Neural cell (in vitro differentiated cells): Measurements from ENCODE around the gene TMCC1. TPM values are rescaled to one million over a fixed set of nuclear protein-coding genes. Genes with fewer than 3 reads are reported as not detected.

Experiments used
- H2AFZ ChIP-seq: fragments of 200-600, 300-800 bp; sonication (generic), shearing (Covaris generic); 2 replicates; pipeline ENCODE4 v1.6.0; 2014; ENCODE audit warnings: low read depth, mild to moderate bottlenecking, antibody characterized with exemption, low read length, moderate library complexity
- H3F3A ChIP-seq: fragments of 200-600 bp; shearing (Covaris generic); 2 replicates; pipeline ENCODE4 v1.6.1; 2016; ENCODE audit warnings: mild to moderate bottlenecking, moderate library complexity, mixed read lengths, antibody characterized with exemption, low read length; ENCODE audit not compliant: insufficient read depth, poor library complexity, severe bottlenecking
- H3K27ac ChIP-seq: fragments of 200-600, 300-800 bp; sonication (generic), shearing (Covaris generic); 2 replicates; pipeline ENCODE4 v1.5.1; 2014; ENCODE audit warnings: mild to moderate bottlenecking, low read length, moderate library complexity
- H3K27me3 ChIP-seq: fragments of 300-800, 200-600 bp; sonication (generic), shearing (Covaris generic); 2 replicates; pipeline ENCODE4 v1.6.0; 2014; ENCODE audit warnings: mild to moderate bottlenecking, low read depth, low read length, moderate library complexity; ENCODE audit not compliant: insufficient read depth
- H3K36me3 ChIP-seq: fragments of 300-800, 200-600 bp; sonication (generic), shearing (Covaris generic); 2 replicates; pipeline ENCODE4 v1.5.1; 2014; ENCODE audit warnings: mild to moderate bottlenecking, antibody characterized with exemption, low read length, moderate library complexity; ENCODE audit not compliant: insufficient read depth
- H3K4me2 ChIP-seq: fragments of 300-800, 200-600 bp; sonication (generic), shearing (Covaris generic); 2 replicates; pipeline ENCODE4 v1.6.0; 2014; ENCODE audit warnings: mild to moderate bottlenecking, low read length
- H3K4me3 ChIP-seq: fragments of 300-800, 200-600 bp; sonication (generic), shearing (Covaris generic); 2 replicates; pipeline ENCODE4 v1.5.1; 2014; ENCODE audit warnings: mild to moderate bottlenecking, low read length, moderate library complexity
- H3K79me2 ChIP-seq: fragments of 200-600 bp; shearing (Covaris generic); replicated peaks from 2 replicates; pipeline ENCODE4 v1.6.0; 2014; ENCODE audit warnings: mild to moderate bottlenecking, low read length, moderate library complexity; ENCODE audit not compliant: insufficient read depth
- H3K9ac ChIP-seq: fragments of 300-800, 200-600 bp; sonication (generic), shearing (Covaris generic); 2 replicates; pipeline ENCODE4 v1.6.1; 2016; ENCODE audit warnings: mild to moderate bottlenecking, low read length, mixed read lengths
- H3K9me2 ChIP-seq: fragments of 200-600 bp; shearing (Covaris generic); 2 replicates; pipeline ENCODE4 v1.6.1; 2016; ENCODE audit warnings: mild to moderate bottlenecking, low read length, mixed read lengths; ENCODE audit not compliant: insufficient read depth
- H3K9me3 ChIP-seq: fragments of 200-600, 300-800 bp; sonication (generic), shearing (Covaris generic); 2 replicates; pipeline ENCODE4 v1.6.1; 2016; ENCODE audit warnings: mild to moderate bottlenecking, mixed run types, low read length, moderate library complexity, mixed read lengths
- H4K20me1 ChIP-seq: fragments of 200-600 bp; shearing (Covaris generic); 2 replicates; pipeline ENCODE4 v1.6.1; 2016; ENCODE audit warnings: mild to moderate bottlenecking, mixed run types; ENCODE audit not compliant: insufficient read depth
- CTCF ChIP-seq: fragments of 450-650 bp; IDR thresholded peaks from 2 replicates; pipeline ENCODE4 v1.5.1; 2014; ENCODE audit warnings: antibody characterized with exemption, mild to moderate bottlenecking, moderate library complexity; ENCODE audit not compliant: poor library complexity, severe bottlenecking
- EP300 ChIP-seq: fragments of 450-650 bp; conservative IDR thresholded peaks from 2 replicates; pipeline ENCODE4 v1.6.1; 2014; ENCODE audit warnings: antibody characterized with exemption, mild to moderate bottlenecking, moderate library complexity; ENCODE audit not compliant: poor library complexity, severe bottlenecking
- EZH2 ChIP-seq: fragments of 200-600, 300-800 bp; shearing (Covaris generic), sonication (generic); IDR thresholded peaks from 2 replicates; pipeline ENCODE4 v1.6.1; 2014; ENCODE audit warnings: antibody characterized with exemption, low read length, borderline replicate concordance, mild to moderate bottlenecking; ENCODE audit not compliant: insufficient read depth, poor library complexity, severe bottlenecking
- MXI1 ChIP-seq: fragments of 450-650 bp; conservative IDR thresholded peaks from 2 replicates; pipeline ENCODE4 v1.6.1; 2014; ENCODE audit warnings: antibody characterized with exemption, mild to moderate bottlenecking; ENCODE audit not compliant: poor library complexity, severe bottlenecking
- POLR2AphosphoS5 ChIP-seq: IDR thresholded peaks from 2 replicates; pipeline ENCODE4 v1.6.1; 2012
- RAD21 ChIP-seq: fragments of 450-650 bp; conservative IDR thresholded peaks from 2 replicates; pipeline ENCODE4 v1.6.1; 2014; ENCODE audit warnings: antibody characterized with exemption, mild to moderate bottlenecking, moderate library complexity
- REST ChIP-seq: IDR thresholded peaks from 2 replicates; pipeline ENCODE4 v1.6.1; 2012; ENCODE audit warnings: borderline replicate concordance
- SMC3 ChIP-seq: fragments of 450-650 bp; conservative IDR thresholded peaks from 2 replicates; pipeline ENCODE4 v1.6.1; 2014; ENCODE audit warnings: antibody characterized with exemption, mild to moderate bottlenecking, moderate library complexity; ENCODE audit not compliant: poor library complexity
- TAF1 ChIP-seq: IDR thresholded peaks from 2 replicates; pipeline ENCODE4 v1.6.1; 2012; ENCODE audit warnings: low read depth
- polyA plus RNA-seq: library from polyadenylated mRNA; depleted of rRNA; stranded (reverse); fragments of >200 nt; gene quantifications from 2 replicates; pipeline ENCODE4 v1.2.3, GENCODE V29; 2014

The TMCC1 gene
- polyA plus RNA-seq, 1 donor from 2014 or later = 25.0 TPM

- H3K4me2 ChIP-seq = no peak overlapping the region
- no peaks in the 10 kb centered on the region for H3K27me3 ChIP-seq
- no peaks in the 10 kb centered on the region for H4K20me1 ChIP-seq
- TF ChIP-seq EZH2 (no peak), REST (no peak), EP300 (no peak), CTCF (no peak), POLR2AphosphoS5 (no peak), SMC3 (no peak), RAD21 (no peak), MXI1 (no peak), TAF1 (no peak)
- peaks cover 35% of the 10 kb centered on the region for H3K79me2 ChIP-seq
- H3K9me2 ChIP-seq = no peaks in the 10 kb centered on the region
- no peaks in the 10 kb centered on the region for H3F3A ChIP-seq
- H3K36me3 ChIP-seq = no peaks in the 10 kb centered on the region
- no peak overlapping the region for H3K27ac ChIP-seq
- no peak overlapping the region for H3K4me3 ChIP-seq
- no peak overlapping the region for H3K9ac ChIP-seq
- no peak overlapping the region for H2AFZ ChIP-seq
- H3K9me3 ChIP-seq = no peaks in the 10 kb centered on the region
These were observed 29.0 kb downstream of the TMCC1 start for GRCh38 chr3:129864519-129864918.

GRCh38 chr3:129859272-129859671, 34.2 kb downstream of the TMCC1 start:
- peaks cover 25% of the 10 kb centered on the region for H3K79me2 ChIP-seq
- H4K20me1 ChIP-seq = no peaks in the 10 kb centered on the region
- H3K9ac ChIP-seq = no peak overlapping the region

More at GRCh38 chr3:129859272-129859671, 34.2 kb downstream of the TMCC1 start:
- Histone ChIP-seq H2AFZ (no peak overlapping the region), H3K4me2 (no peak overlapping the region), H3K36me3 (no peaks in the 10 kb centered on the region), H3K9me2 (no peaks in the 10 kb centered on the region), H3K4me3 (no peak overlapping the region), H3K27ac (no peak overlapping the region), H3K9me3 (no peaks in the 10 kb centered on the region), H3F3A (no peaks in the 10 kb centered on the region), H3K27me3 (no peaks in the 10 kb centered on the region)
- TF ChIP-seq RAD21 (no peak), EZH2 (no peak), EP300 (no peak), CTCF (no peak), SMC3 (no peak), REST (no peak), POLR2AphosphoS5 (no peak), MXI1 (no peak), TAF1 (no peak)
